GM19239 (cell line): ENCODE data around the gene NTNG1.
A peak's percentile ranks its signal among the peaks of the same experiment; 100 is the strongest.
"Not testable (repeated sequence)": the region's sequence is repeated elsewhere in the genome, so short reads cannot be mapped to it uniquely, and the experiment has no call there.

Source experiments
- DNase-seq: peaks from one replicate; pipeline ENCODE4 v3.0.0; 2011; ENCODE audit warnings: low spot score; ENCODE audit not compliant: insufficient read length
- FAIRE-seq: peaks from 2 replicates; lab custom pipeline; 2011; peaks lifted over from hg19 to GRCh38; lab: Jason Lieb, UNC

NTNG1 gene

GRCh38 chr1:107194380-107194779 is 53.5 kb downstream of the NTNG1 start:
- FAIRE-seq (no peak), DNase-seq (no peak)

DNA sequence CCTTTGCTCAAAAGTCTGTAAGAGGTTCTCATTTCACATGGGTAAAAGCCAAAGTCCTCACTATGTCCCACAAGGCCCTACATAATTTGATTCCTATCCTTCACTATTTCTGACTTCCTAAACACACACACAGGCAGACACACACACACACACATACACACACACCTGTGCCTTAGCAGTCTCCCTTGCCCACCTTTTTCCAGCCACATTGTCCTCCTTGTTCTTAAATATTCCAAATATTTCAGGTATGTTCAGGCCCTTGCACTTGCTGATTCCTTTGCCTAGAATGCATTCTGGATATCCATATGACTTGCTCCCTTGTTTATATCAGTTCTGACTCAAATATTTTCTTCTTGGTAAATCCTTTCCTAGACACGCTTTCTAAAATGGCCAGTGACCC is 54.6 kb downstream of the NTNG1 start:
- FAIRE-seq, result no peak
- no peak for DNase-seq

GRCh38 chr1:107196973-107197562 is 56.2 kb downstream of the NTNG1 start:
- DNase-seq, result peak; percentile 1
- FAIRE-seq, result peak; percentile 84

DNA sequence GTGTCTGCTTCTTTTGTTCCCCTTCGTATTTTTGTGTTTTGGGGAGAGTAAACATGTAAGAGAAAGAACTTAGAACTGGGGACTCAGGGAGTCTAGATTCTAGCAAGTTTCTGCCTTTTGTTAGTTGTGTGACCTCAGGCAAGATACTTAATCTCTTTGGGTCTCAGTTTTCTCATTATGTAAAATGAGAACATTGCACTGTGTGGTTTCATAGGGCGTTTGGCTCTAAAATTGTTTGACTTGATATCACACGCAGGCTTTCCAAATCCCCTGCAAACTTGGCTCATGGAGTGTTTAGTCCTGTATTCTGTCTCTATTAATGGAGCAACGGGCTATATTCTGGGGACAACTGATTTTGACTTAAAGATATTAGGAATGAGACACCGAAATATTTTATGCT is 57.7 kb downstream of the NTNG1 start:
- FAIRE-seq (no peak), DNase-seq (no peak)

- no peak for DNase-seq
- FAIRE-seq, result no peak
These were observed 59.8 kb downstream of the NTNG1 start for GRCh38 chr1:107200631-107201030.

- no peak for DNase-seq
- FAIRE-seq, result no peak
These were observed 61.2 kb downstream of the NTNG1 start for GRCh38 chr1:107202007-107202406.

DNA sequence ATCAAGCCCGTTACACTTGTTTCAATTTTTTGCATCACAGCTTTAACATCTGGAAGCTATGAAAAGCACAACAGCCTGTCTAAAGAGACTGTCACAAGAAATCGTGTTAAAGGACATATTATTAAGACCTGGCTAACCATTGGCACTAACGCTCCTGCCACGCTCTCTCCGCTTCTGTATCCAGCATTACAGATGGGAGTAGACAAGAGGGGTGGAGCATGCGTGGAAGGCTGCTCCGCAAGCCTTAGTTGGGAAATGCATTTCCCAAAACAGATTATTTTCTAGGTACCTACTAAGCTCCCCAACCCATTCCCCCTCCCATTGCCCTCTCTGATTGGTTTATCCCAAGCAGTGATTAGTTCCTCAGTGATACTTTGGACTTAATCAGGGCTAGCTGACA is 72.4 kb downstream of the NTNG1 start:
- FAIRE-seq (no peak), DNase-seq (no peak)

- DNase-seq, result no peak
- FAIRE-seq, result no peak
These were observed 79.2 kb downstream of the NTNG1 start for GRCh38 chr1:107220036-107220435.

GRCh38 chr1:107225706-107226105 is 84.9 kb downstream of the NTNG1 start:
- DNase-seq (no peak), FAIRE-seq (no peak)

GRCh38 chr1:107228704-107229371 is 88.0 kb downstream of the NTNG1 start:
- no peak for DNase-seq
- FAIRE-seq, result no peak

GRCh38 chr1:107229711-107230110 is 88.9 kb downstream of the NTNG1 start:
- FAIRE-seq (no peak), DNase-seq (no peak)

DNA sequence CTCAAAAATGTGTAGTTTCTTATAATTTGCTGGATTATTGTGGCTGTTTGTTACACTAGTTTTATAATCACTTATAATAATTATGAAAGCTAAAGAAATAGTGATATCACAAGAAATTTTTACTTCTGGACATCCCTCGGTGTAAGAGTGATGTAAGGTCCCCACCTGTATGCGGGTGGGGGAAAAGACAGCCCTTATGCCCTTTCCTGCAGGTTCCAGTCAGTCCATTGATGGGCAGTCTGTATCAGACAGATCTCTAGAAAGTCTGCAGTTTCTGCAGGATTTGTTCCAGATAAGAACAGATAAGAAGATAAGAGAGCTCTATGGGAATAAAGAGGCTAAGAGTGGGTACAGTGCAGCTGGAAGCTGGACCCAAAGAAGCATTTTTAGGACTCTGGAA is 89.3 kb downstream of the NTNG1 start:
- FAIRE-seq (no peak), DNase-seq (no peak)

DNA sequence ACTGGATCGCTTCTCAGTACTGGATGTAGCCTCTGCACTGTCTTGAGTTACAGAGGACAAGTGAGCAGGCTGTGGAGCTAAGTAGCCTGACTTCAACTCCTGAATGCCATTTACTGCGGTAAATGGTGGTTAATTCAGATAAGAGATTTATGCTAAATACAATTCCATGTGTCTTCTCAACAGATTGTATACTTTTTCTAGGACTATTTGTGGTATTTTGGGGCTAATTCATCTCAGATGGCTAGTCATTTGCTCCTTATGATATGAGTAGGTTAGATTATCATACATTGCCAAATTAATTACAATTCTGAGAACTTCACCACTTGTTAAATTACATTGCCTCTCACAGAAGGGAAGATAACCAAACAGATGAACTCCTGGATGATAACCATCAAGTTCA is 90.5 kb downstream of the NTNG1 start:
- FAIRE-seq (no peak), DNase-seq (no peak)

- FAIRE-seq, result no peak
These were observed 91.6 kb downstream of the NTNG1 start for GRCh38 chr1:107232426-107232825.

DNA sequence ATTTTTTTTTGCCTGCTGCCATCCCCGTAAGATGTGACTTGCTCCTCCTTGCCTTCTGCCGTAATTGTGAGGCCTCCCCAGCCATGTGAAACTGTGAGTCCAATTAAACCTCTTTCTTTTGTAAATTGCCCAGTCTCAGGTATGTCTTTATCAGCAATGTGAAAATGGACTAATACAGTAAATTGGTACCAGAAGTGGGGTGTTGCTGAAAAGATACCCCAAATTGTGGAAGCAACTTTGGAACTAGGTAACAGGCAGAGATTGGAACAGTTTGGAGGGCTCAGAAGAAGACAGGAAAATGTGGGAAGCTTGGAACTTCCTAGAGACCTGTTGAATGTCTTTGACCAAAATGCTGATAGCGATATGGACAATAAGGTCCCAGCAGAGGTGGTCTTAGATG is 95.9 kb downstream of the NTNG1 start:
- FAIRE-seq, DNase-seq: not testable (repeated sequence)

More at GRCh38 chr1:107232426-107232825, 91.6 kb downstream of the NTNG1 start:
- no peak for DNase-seq

GRCh38 chr1:107243461-107243860 is 102.6 kb downstream of the NTNG1 start:
- DNase-seq, result no peak
- FAIRE-seq, result no peak

- FAIRE-seq, result no peak
- DNase-seq, result no peak
These were observed 104.1 kb downstream of the NTNG1 start for GRCh38 chr1:107244709-107245500.

DNA sequence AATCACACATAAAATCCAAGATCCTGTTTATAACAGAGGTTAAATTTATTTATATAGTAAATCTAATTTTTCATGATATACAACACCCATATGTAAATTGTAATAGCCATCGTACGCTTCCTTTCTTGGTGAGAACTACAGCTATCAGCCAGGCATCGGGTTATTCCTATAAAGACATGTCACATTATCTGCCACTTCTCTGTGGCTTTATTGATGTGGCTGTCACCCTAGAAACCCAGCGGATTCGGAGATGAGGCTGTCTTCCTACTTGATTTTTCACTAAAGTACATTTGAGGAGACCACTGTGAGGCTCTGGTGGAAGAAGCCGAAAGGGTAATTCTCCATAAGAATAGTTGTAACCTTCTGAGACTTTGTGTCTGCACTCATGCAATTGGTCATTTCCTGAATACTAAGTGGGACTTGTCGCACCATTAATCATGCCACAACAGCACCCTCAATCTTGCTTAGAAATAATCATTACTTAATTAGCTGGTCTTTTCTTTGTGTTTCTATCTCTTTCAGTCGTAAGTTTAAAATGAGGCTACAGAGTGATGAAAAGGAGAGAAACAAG is 106.0 kb downstream of the NTNG1 start:
- no peak for FAIRE-seq

DNA sequence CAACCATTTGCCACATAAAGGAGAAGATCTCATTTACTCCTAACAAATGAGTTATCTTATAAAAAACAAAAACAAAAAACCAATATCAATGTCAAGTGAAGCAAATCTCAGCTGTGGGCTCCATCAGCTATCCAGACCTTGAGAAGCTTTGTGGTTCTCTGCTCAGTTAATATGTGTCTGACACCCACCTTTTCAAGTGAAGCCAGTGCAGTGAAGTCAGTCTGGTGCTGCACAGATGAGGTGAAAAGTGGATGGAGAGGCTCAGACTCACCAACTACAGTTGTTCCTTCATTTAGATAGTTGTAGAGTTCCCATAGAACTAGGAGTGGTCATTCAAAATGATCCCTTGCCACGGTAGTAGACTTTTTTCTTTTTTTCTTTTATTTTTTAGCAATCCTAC is 106.8 kb downstream of the NTNG1 start:
- FAIRE-seq (no peak), DNase-seq (no peak)

More for the DNA sequence above, 106.0 kb downstream of the NTNG1 start:
- DNase-seq, result no peak

- DNase-seq, result no peak
These were observed 109.3 kb downstream of the NTNG1 start for GRCh38 chr1:107250169-107250568.

DNA sequence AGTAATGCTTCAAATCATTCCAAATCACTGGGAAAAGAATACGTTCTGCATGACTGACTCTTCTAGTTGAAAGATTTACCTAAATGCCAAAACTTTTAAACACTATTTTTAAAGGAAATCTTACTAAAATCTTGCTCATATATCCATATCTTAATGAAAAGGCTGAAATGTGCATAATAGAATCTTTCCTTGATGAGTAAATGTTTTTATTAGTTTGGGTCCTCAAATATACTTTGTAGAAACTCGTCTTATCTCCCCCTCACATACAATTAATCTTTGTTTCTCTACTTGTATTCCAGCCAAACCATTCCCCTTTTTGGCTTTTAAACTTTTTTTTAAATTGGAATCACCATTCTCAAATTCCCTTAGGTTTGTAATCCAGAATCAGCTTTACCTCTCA is 110.2 kb downstream of the NTNG1 start:
- DNase-seq (no peak), FAIRE-seq (no peak)

More at GRCh38 chr1:107250169-107250568, 109.3 kb downstream of the NTNG1 start:
- no peak for FAIRE-seq
